Endothelial cell of umbilical vein (primary cell): ENCODE results near the gene CREBZF. TPM values are rescaled to one million over a fixed set of nuclear protein-coding genes. Genes with fewer than 3 reads are reported as not detected.

Source experiments
- BruUV-seq: library from RNA; stranded (reverse); fragments of 400-500 nt; replicated peaks from 2 replicates; lab custom pipeline; 2021; lab: Mats Ljungman, UMichigan
- CTCF ChIA-PET: fragments of 300-600, 350-600 bp; sonication (Branson Sonifier 250); formaldehyde crosslinking; loops from one replicate; lab custom pipeline; 2021; ENCODE audit warnings: antibody characterized with exemption, inconsistent platforms; lab: Charles Lee
- POLR2A ChIA-PET: fragments of 300-600, 350-600 bp; sonication (Branson Sonifier 250); formaldehyde crosslinking; loops from one replicate; lab custom pipeline; 2021; ENCODE audit warnings: antibody characterized with exemption, inconsistent platforms; lab: Charles Lee
- DNase-seq: peaks from one replicate; pipeline ENCODE4 v3.0.0-alpha.2; 2011; ENCODE audit warnings: low read depth, low spot score
- FAIRE-seq: peaks from 2 replicates; lab custom pipeline; 2011; peaks lifted over from hg19 to GRCh38; lab: Jason Lieb, UNC
- H2AFZ ChIP-seq: 2 replicates; pipeline ENCODE4 v1.6.0; 2012; ENCODE audit warnings: low read depth, low read length, control low read depth, inconsistent platforms
- H3K27ac ChIP-seq: 2 replicates; pipeline ENCODE4 v1.5.1; 2011; ENCODE audit warnings: low read depth, mild to moderate bottlenecking, control low read depth, low read length, moderate library complexity; ENCODE audit not compliant: insufficient read depth
- H3K27me3 ChIP-seq, 2 experiments: 2 replicates each; pipeline versions ENCODE4 v1.6.0 to v1.6.1; 2011; ENCODE audit warnings: low read length in 2 of 2, mixed read lengths in 1 of 2; ENCODE audit not compliant: control insufficient read depth in 2 of 2, insufficient read depth in 2 of 2
- H3K36me3 ChIP-seq, 2 experiments: 2 replicates in 1 of 2; 3 replicates in 1 of 2; pipeline ENCODE4 v1.5.1; 2011; ENCODE audit warnings: low read length in 2 of 2, mild to moderate bottlenecking in 1 of 2, moderate library complexity in 1 of 2; ENCODE audit not compliant: control insufficient read depth in 2 of 2, insufficient read depth in 2 of 2; ENCODE audit errors: extremely low read depth in 1 of 2
- H3K4me1 ChIP-seq: 3 replicates; pipeline ENCODE4 v1.5.1; 2011; ENCODE audit warnings: mild to moderate bottlenecking, low read length; ENCODE audit not compliant: control insufficient read depth, insufficient read depth; ENCODE audit errors: extremely low read depth
- H3K4me2 ChIP-seq: 2 replicates; pipeline ENCODE4 v1.6.1; 2011; ENCODE audit warnings: low read length, control low read depth, mixed read lengths; ENCODE audit not compliant: insufficient read depth
- H3K4me3 ChIP-seq, 3 experiments: fragments of 200-600 bp in 1 of 3; sonication (generic), shearing (Covaris generic) in 1 of 3; replicated peaks in 1 of 3; 2 replicates each; pipeline ENCODE4 v1.5.1; 2011 to 2016; ENCODE audit warnings: control low read depth in 3 of 3, low read length in 3 of 3, mild to moderate bottlenecking in 2 of 3, inconsistent platforms in 1 of 3, low read depth in 1 of 3, moderate library complexity in 1 of 3; ENCODE audit not compliant: insufficient read depth in 1 of 3
- H3K79me2 ChIP-seq: 2 replicates; pipeline ENCODE4 v1.6.0; 2012; ENCODE audit warnings: low read length, inconsistent platforms; ENCODE audit not compliant: control insufficient read depth, insufficient read depth
- H3K9ac ChIP-seq: replicated peaks from 2 replicates; pipeline ENCODE3; 2011; ENCODE audit warnings: low read length, control low read depth; ENCODE audit not compliant: insufficient read depth; ENCODE audit errors: extremely low read depth
- H3K9me1 ChIP-seq: replicated peaks from 3 replicates; pipeline ENCODE4 v1.6.0; 2011; ENCODE audit warnings: mild to moderate bottlenecking, low read length; ENCODE audit not compliant: control insufficient read depth, insufficient read depth; ENCODE audit errors: extremely low read depth
- H3K9me3 ChIP-seq: replicated peaks from 2 replicates; pipeline ENCODE4 v1.5.1; 2012; ENCODE audit warnings: low read length, inconsistent platforms; ENCODE audit not compliant: control insufficient read depth, insufficient read depth
- H4K20me1 ChIP-seq: replicated peaks from 2 replicates; pipeline ENCODE3; 2011; ENCODE audit warnings: mild to moderate bottlenecking, low read length; ENCODE audit not compliant: control insufficient read depth, insufficient read depth; ENCODE audit errors: extremely low read depth
- EZH2 ChIP-seq: IDR thresholded peaks from 2 replicates; pipeline ENCODE4 v1.6.1; 2012; ENCODE audit warnings: borderline replicate concordance, low read depth, mild to moderate bottlenecking, moderate library complexity, low read length, inconsistent platforms; ENCODE audit not compliant: severe bottlenecking
- FOS ChIP-seq: IDR thresholded peaks from 2 replicates; pipeline ENCODE4 v1.6.1; 2011; ENCODE audit warnings: mild to moderate bottlenecking, low read length, moderate library complexity, borderline replicate concordance; ENCODE audit not compliant: insufficient read depth
- GATA2 ChIP-seq: IDR thresholded peaks from 2 replicates; pipeline ENCODE4 v1.7.0; 2011; ENCODE audit warnings: low read depth, mild to moderate bottlenecking, moderate library complexity, mixed read lengths, low read length; ENCODE audit not compliant: insufficient read length, insufficient read depth
- JUN ChIP-seq: IDR thresholded peaks from 2 replicates; pipeline ENCODE4 v1.6.1; 2011; ENCODE audit warnings: borderline replicate concordance, low read depth; ENCODE audit not compliant: insufficient read length, insufficient read depth
- MAX ChIP-seq: IDR thresholded peaks from 2 replicates; pipeline ENCODE4 v1.6.1; 2011; ENCODE audit not compliant: insufficient read depth, insufficient read length
- MYC ChIP-seq: IDR thresholded peaks from one replicate; pipeline ENCODE4 v1.6.1; 2011; ENCODE audit warnings: mild to moderate bottlenecking, low read depth, low read length
- POLR2A ChIP-seq: IDR thresholded peaks from 2 replicates; pipeline ENCODE4 v1.6.1; 2012; ENCODE audit warnings: low read depth, mild to moderate bottlenecking, control low read depth, low read length
- POLR2AphosphoS5 ChIP-seq: IDR thresholded peaks from 2 replicates; pipeline ENCODE4 v1.6.1; 2012; ENCODE audit warnings: low read depth, mild to moderate bottlenecking, control low read depth, low read length, moderate library complexity; ENCODE audit not compliant: insufficient read depth
- dilution Hi-C: fragments of 300-500 bp; cut with MboI; formaldehyde crosslinking; loops from one replicate; pipeline ENCODE4 v1.15.0; 2019; ENCODE audit warnings: low sequenced_read_pairs; ENCODE audit not compliant: extremely low pct_ligation_motif_present
- intact Hi-C: fragments of 100-400 bp; cut with micrococcal nuclease; formaldehyde crosslinking; loops from one replicate; pipeline ENCODE4 v1.10.0; 2022
- polyA plus RNA-seq, 4 experiments: library from polyadenylated mRNA; depleted of rRNA in 3 of 4; stranded (reverse) in 3 of 4; unstranded in 1 of 4; fragments of >200 nt; gene quantifications; 2 replicates each; pipeline versions ENCODE4 v1.2.1 to v1.2.3, GENCODE V29; 2011 to 2012; ENCODE audit warnings: missing spikeins in 1 of 4
- total RNA-seq: library from RNA; stranded (reverse); gene quantifications from 2 replicates; pipeline ENCODE4 v1.2.3, GENCODE V29; 2021
- TF ChIP-seq, protein P1 (sequence below), 2 donors: IDR thresholded peaks; 1 replicate in 1 of 2; 2 replicates in 1 of 2; pipeline ENCODE4 v1.5.1; 2011; ENCODE audit warnings: low read length in 2 of 2, mild to moderate bottlenecking in 2 of 2, moderate library complexity in 2 of 2, control low read depth in 1 of 2, inconsistent platforms in 1 of 2, low read depth in 1 of 2; ENCODE audit not compliant: insufficient read depth in 1 of 2; ENCODE audit errors: extremely low read depth in 1 of 2

Gene CREBZF
- total and polyA plus RNA-seq, 2 donors (not counting 3 experiments of a cell fraction or from before 2014, with no cell fraction given) = 15.5 to 35.5 TPM

GRCh38 chr11:85697747-85698146 is 32.8 kb upstream of the CREBZF start:
- Histone ChIP-seq H3K27me3 (no peaks in the 10 kb centered on the region), H3K9me1 (no peaks in the 10 kb centered on the region), H4K20me1 (no peaks in the 10 kb centered on the region), H3K4me3 (no peak overlapping the region), H3K36me3 (no peaks in the 10 kb centered on the region), H3K4me2 (no peak overlapping the region), H3K79me2 (no peaks in the 10 kb centered on the region), H2AFZ (no peak overlapping the region), H3K27ac (no peak overlapping the region), H3K9ac (no peak overlapping the region), H3K9me3 (no peaks in the 10 kb centered on the region), H3K4me1 (no peaks in the 10 kb centered on the region)
- DNase-seq (no peak), FAIRE-seq (no peak)
- CTCF ChIA-PET = no interaction called here
- intact Hi-C loops (loop anchor here (10.0 kb wide), 1 partner anchor 247 kb away; no protein-coding TSS in a partner anchor), dilution Hi-C loops (no loop called here)
- TF ChIP-seq POLR2A = no peak
- TF ChIP-seq EZH2 = no peak
- TF ChIP-seq JUN = no peak
- POLR2A ChIA-PET = no interaction called here
- BruUV-seq = no TSS peak

DNA sequence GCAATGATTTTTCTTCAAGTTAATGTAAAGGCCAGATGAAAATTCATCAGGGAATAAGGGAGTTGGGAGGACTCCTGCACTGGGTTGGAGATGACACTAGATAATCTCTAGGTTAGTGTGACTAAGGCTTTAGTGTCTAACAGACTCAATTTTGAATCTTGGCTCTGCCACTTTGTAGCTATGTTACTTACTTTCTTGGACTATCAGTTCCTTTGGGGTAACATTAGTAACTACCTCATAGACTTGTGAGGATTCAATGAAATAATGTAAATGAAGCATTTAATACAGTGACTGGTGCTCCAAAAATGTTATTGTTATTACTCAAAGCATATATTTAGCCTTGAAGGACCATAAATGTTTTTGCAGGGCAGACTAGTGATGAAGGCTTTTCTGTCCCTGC is 30.6 kb upstream of the CREBZF start:
- Histone ChIP-seq H3K4me3 (no peak overlapping the region), H2AFZ (no peak overlapping the region), H3K9me3 (no peaks in the 10 kb centered on the region), H3K27me3 (peaks cover under 1 to 5% of the 10 kb centered on the region in 2 experiments), H3K79me2 (no peaks in the 10 kb centered on the region), H3K36me3 (no peaks in the 10 kb centered on the region), H3K4me2 (no peak overlapping the region), H3K9me1 (no peaks in the 10 kb centered on the region), H3K27ac (no peak overlapping the region), H3K9ac (no peak overlapping the region), H3K4me1 (no peaks in the 10 kb centered on the region), H4K20me1 (no peaks in the 10 kb centered on the region)
- dilution Hi-C loops (no loop called here), intact Hi-C loops (loop anchor here (10.0 kb wide), 1 partner anchor 249 kb away; no protein-coding TSS in a partner anchor)
- FAIRE-seq (no peak), DNase-seq (no peak)
- TF ChIP-seq MYC (no peak), POLR2AphosphoS5 (no peak), MAX (no peak), POLR2A (no peak), JUN (no peak), FOS (no peak), EZH2 (no peak), GATA2 (no peak)
- TF ChIP-seq, protein P1, sequence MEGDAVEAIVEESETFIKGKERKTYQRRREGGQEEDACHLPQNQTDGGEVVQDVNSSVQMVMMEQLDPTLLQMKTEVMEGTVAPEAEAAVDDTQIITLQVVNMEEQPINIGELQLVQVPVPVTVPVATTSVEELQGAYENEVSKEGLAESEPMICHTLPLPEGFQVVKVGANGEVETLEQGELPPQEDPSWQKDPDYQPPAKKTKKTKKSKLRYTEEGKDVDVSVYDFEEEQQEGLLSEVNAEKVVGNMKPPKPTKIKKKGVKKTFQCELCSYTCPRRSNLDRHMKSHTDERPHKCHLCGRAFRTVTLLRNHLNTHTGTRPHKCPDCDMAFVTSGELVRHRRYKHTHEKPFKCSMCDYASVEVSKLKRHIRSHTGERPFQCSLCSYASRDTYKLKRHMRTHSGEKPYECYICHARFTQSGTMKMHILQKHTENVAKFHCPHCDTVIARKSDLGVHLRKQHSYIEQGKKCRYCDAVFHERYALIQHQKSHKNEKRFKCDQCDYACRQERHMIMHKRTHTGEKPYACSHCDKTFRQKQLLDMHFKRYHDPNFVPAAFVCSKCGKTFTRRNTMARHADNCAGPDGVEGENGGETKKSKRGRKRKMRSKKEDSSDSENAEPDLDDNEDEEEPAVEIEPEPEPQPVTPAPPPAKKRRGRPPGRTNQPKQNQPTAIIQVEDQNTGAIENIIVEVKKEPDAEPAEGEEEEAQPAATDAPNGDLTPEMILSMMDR (IDR thresholded peaks at IDR 0.05; ENCODE audit: extremely low read depth in 1 of 2, insufficient read depth in 1 of 2, low read depth in 1 of 2, low read length in 2 of 2) = no peak
- ChIA-PET POLR2A (no interaction called here), CTCF (interaction anchor here (0.6 to 5.4 kb wide), 13 partner anchors 9 to 169 kb away, joined by 3 to 29 read pairs (median 4); partner anchors contain the start of gene CCDC83)
- no TSS peak for BruUV-seq
